Measurements from ENCODE around the gene CAMK2D.

DNA sequence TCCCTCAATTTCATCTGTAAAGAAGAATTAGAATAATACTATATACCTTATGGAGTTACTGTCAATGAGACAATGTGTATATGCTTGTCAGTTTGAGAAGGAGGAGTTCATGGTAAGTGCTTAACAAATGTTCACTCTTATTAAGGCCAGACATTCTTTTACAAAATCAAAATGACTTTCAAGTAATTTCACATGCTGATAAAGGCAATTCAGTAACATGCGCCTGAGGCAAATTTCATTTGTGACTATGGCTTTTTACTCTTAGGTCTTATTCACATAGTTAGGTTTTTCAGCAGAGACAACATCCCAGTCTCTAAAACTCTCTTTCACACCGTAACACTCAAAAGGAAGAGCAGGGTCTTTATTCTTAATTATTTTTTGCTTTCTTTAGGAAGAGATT, 174.4 kb downstream of the CAMK2D start:
- TF ChIP-seq, protein P1, sequence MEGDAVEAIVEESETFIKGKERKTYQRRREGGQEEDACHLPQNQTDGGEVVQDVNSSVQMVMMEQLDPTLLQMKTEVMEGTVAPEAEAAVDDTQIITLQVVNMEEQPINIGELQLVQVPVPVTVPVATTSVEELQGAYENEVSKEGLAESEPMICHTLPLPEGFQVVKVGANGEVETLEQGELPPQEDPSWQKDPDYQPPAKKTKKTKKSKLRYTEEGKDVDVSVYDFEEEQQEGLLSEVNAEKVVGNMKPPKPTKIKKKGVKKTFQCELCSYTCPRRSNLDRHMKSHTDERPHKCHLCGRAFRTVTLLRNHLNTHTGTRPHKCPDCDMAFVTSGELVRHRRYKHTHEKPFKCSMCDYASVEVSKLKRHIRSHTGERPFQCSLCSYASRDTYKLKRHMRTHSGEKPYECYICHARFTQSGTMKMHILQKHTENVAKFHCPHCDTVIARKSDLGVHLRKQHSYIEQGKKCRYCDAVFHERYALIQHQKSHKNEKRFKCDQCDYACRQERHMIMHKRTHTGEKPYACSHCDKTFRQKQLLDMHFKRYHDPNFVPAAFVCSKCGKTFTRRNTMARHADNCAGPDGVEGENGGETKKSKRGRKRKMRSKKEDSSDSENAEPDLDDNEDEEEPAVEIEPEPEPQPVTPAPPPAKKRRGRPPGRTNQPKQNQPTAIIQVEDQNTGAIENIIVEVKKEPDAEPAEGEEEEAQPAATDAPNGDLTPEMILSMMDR (IDR thresholded peaks at IDR 0.05): no peak
- no peak for TF ChIP-seq POLR2AphosphoS5 (IDR thresholded peaks at IDR 0.05; ENCODE audit: insufficient read depth in 1 of 2, low read depth in 1 of 2)
